PFSK-1 (cell line): ENCODE results near the gene FAM217B.

ENCODE experiments used
- POLR2AphosphoS5 ChIP-seq: IDR thresholded peaks from 2 replicates; pipeline ENCODE4 v1.6.1; 2012; ENCODE audit warnings: low read depth, mild to moderate bottlenecking, control low read depth, low read length, moderate library complexity
- SIN3A ChIP-seq: IDR thresholded peaks from 2 replicates; pipeline ENCODE4 v1.6.1; 2012; ENCODE audit warnings: mild to moderate bottlenecking, low read length, moderate library complexity, borderline replicate concordance; ENCODE audit not compliant: insufficient read depth
- TF ChIP-seq, protein P1 (sequence below), 2 experiments: IDR thresholded peaks; 2 replicates each; pipeline versions ENCODE4 v1.6.1 to v1.8.0; 2011 to 2012; ENCODE audit warnings: low read depth in 2 of 2, low read length in 2 of 2, control low read depth in 1 of 2, inconsistent platforms in 1 of 2, mild to moderate bottlenecking in 1 of 2, moderate library complexity in 1 of 2; ENCODE audit not compliant: insufficient read depth in 1 of 2

DNA sequence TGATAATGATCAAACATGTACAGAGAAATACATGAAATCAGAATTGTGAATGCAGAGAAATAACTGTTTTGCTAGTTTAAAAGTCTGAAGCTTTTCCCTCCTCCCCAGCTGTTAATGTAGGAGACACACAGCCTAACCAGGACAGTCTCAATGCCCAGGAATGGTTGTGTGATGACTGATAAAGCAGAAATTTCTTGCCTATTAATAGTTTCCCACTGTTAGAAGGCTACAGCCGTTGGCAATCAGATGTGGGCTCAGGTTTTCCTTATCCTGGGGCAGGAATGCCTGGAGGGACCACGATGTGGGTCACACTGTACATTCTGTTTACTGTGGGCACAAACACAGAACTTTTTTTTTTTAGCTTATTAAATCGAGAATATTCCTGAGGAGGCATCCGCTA is 2.0 kb upstream of the FAM217B start:
- TF ChIP-seq SIN3A = no peak
- no peak for TF ChIP-seq POLR2AphosphoS5
- TF ChIP-seq, protein P1, sequence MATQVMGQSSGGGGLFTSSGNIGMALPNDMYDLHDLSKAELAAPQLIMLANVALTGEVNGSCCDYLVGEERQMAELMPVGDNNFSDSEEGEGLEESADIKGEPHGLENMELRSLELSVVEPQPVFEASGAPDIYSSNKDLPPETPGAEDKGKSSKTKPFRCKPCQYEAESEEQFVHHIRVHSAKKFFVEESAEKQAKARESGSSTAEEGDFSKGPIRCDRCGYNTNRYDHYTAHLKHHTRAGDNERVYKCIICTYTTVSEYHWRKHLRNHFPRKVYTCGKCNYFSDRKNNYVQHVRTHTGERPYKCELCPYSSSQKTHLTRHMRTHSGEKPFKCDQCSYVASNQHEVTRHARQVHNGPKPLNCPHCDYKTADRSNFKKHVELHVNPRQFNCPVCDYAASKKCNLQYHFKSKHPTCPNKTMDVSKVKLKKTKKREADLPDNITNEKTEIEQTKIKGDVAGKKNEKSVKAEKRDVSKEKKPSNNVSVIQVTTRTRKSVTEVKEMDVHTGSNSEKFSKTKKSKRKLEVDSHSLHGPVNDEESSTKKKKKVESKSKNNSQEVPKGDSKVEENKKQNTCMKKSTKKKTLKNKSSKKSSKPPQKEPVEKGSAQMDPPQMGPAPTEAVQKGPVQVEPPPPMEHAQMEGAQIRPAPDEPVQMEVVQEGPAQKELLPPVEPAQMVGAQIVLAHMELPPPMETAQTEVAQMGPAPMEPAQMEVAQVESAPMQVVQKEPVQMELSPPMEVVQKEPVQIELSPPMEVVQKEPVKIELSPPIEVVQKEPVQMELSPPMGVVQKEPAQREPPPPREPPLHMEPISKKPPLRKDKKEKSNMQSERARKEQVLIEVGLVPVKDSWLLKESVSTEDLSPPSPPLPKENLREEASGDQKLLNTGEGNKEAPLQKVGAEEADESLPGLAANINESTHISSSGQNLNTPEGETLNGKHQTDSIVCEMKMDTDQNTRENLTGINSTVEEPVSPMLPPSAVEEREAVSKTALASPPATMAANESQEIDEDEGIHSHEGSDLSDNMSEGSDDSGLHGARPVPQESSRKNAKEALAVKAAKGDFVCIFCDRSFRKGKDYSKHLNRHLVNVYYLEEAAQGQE (IDR thresholded peaks at IDR 0.05; ENCODE audit: insufficient read depth in 1 of 2, low read depth in 2 of 2, low read length in 2 of 2) = no peak
